ENCODE data around the gene GPC5. TPM values are rescaled to one million over a fixed set of nuclear protein-coding genes. Genes with fewer than 3 reads are reported as not detected.

The GPC5 gene
- total RNA-seq, 2 donors from 2014 or later: 0.83 to 1.3 TPM

DNA sequence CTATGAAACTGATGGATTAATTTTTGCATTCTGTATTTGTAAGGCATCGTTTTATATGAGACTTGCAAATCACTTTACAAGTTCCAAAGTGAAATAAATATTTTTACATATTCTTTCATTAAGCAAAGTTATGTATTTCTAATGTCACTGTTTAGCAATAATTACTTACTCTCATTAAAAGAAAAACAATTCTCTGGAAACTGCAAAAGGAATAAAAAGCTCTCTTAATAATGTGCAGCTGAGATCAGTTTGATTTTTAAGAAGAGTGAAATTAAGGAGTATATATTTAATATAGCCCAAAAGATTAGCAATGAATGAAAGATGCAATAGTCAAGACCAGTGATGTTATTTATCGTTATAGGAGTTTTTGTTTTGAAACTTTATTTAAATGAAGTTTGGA, 155.2 kb downstream of the GPC5 start:
- H3K27me3 ChIP-seq: no peaks in the 10 kb centered on the region
- no peak overlapping the region for H3K27ac ChIP-seq
- no peak overlapping the region for H3K4me3 ChIP-seq
- TF ChIP-seq, protein P1, sequence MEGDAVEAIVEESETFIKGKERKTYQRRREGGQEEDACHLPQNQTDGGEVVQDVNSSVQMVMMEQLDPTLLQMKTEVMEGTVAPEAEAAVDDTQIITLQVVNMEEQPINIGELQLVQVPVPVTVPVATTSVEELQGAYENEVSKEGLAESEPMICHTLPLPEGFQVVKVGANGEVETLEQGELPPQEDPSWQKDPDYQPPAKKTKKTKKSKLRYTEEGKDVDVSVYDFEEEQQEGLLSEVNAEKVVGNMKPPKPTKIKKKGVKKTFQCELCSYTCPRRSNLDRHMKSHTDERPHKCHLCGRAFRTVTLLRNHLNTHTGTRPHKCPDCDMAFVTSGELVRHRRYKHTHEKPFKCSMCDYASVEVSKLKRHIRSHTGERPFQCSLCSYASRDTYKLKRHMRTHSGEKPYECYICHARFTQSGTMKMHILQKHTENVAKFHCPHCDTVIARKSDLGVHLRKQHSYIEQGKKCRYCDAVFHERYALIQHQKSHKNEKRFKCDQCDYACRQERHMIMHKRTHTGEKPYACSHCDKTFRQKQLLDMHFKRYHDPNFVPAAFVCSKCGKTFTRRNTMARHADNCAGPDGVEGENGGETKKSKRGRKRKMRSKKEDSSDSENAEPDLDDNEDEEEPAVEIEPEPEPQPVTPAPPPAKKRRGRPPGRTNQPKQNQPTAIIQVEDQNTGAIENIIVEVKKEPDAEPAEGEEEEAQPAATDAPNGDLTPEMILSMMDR (IDR thresholded peaks at IDR 0.05): no peak
- H3K36me3 ChIP-seq: no peaks in the 10 kb centered on the region
- H3K9me3 ChIP-seq: no peaks in the 10 kb centered on the region
- DNase-seq (ENCODE audit: low spot score): no peak
- H3K4me1 ChIP-seq: no peaks in the 10 kb centered on the region

DNA sequence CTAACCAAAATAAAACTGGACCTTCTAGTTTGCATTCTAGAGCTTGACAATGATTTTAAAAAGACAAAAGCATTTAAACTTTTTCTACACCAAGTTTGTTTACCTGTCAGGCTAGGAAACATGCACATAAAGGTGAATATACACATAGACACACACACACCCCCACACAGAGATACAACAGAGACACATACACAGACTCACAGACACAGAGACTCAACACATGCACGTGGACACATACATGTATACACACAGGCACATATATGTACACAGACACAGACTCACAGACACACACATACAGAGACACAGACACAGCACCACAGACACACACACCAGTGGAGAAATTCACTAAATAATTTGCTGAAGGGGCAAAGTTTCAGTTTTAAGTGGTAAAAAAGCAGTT, 155.7 kb downstream of the GPC5 start:
- no peak for DNase-seq (ENCODE audit: low spot score)
- TF ChIP-seq, protein P1 (IDR thresholded peaks at IDR 0.05): no peak
- H3K9me3 ChIP-seq: no peaks in the 10 kb centered on the region
- no peak overlapping the region for H3K27ac ChIP-seq
- H3K4me3 ChIP-seq: no peak overlapping the region
- no peaks in the 10 kb centered on the region for H3K4me1 ChIP-seq
- H3K27me3 ChIP-seq: no peaks in the 10 kb centered on the region
- H3K36me3 ChIP-seq: no peaks in the 10 kb centered on the region

DNA sequence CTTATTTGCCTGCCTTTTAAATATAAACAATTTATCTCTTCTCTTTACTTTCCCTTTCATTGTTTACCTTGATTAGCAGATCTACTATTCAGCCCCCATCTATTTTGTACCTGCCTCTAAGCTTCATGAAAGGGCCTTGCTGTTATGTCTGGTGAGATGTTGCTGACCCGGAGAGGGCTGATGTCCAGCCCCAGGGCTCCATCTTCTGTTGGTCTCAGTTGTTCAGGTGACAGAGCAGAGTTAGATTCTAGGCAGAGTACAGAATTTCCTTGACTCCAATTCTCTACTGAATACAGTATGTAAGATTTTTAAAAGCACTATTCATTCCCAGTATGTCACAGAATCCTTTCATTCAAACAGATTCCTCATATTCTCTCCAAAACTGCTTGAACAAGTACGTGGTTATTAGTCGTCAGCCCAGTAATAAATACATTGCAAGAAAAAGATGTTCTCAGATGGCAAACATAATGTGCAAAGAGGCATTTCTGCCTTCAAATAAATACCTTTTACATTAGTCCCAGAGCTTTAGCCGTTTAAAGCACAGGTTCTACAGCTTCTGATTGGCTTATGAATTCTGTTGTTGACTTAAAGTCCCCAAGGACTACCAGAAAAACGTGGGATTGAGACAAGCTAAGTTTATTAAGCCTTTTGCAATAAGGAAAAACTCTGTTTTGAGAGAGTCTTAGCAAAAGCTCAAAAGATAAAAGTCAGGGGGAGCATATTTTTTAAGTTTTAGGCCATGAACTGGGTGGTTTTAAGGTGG, 159.1 kb downstream of the GPC5 start:
- H3K36me3 ChIP-seq: no peaks in the 10 kb centered on the region
- no peak overlapping the region for H3K27ac ChIP-seq

DNA sequence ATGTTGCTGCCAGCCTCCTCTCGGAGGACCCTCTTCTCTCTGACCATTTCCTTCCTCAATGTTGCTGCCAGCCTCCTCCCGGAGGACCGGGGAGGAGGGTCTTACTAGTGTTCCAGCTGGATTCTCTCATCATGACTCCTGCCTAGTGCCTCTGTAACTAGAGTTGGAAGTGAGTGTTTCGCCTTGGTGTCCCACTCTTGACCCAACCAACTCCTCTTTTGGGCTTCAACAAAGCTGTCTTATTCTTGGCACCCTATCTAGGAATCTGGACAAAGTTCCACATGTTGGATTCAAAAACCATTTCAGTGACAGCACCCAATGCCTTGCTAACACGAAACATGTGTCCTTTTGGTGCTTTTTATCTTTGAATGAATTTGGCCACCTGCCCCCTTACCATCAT, 165.4 kb downstream of the GPC5 start:
- H3K4me3 ChIP-seq: no peak overlapping the region
- DNase-seq (ENCODE audit: low spot score): no peak
- TF ChIP-seq, protein P1 (IDR thresholded peaks at IDR 0.05): no peak

More for the DNA sequence above, 159.1 kb downstream of the GPC5 start:
- Histone ChIP-seq H3K27me3 (no peaks in the 10 kb centered on the region), H3K4me3 (no peak overlapping the region), H3K4me1 (no peaks in the 10 kb centered on the region), H3K9me3 (no peaks in the 10 kb centered on the region)
- TF ChIP-seq, protein P1 (IDR thresholded peaks at IDR 0.05): no peak
- no peak for DNase-seq (ENCODE audit: low spot score)

DNA sequence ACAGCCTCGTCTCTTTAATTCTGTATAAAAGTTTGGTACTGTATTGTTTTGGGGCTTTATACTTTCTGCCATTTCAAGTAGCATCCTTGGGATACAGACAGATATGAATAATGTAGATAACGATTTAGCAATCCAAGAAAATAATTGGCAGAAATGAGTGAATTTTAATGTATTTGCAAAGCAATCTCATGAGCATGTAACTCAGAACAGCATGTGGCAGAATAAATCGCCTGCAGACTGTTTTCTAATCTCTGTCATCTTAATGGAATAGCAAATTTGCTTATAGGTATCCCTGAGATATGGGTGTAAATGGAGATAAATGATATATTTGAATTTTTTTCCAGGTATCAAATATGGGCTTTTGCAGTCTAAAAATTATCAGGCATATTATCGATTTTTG, 166.0 kb downstream of the GPC5 start:
- Histone ChIP-seq H3K4me1 (no peaks in the 10 kb centered on the region), H3K27me3 (no peaks in the 10 kb centered on the region), H3K4me3 (no peak overlapping the region), H3K36me3 (no peaks in the 10 kb centered on the region), H3K9me3 (no peaks in the 10 kb centered on the region), H3K27ac (no peak overlapping the region)
- no peak for DNase-seq (ENCODE audit: low spot score)
- TF ChIP-seq, protein P1 (IDR thresholded peaks at IDR 0.05): no peak

More for the DNA sequence above, 165.4 kb downstream of the GPC5 start:
- Histone ChIP-seq H3K36me3 (no peaks in the 10 kb centered on the region), H3K27me3 (no peaks in the 10 kb centered on the region), H3K9me3 (no peaks in the 10 kb centered on the region), H3K4me1 (no peaks in the 10 kb centered on the region), H3K27ac (no peak overlapping the region)

DNA sequence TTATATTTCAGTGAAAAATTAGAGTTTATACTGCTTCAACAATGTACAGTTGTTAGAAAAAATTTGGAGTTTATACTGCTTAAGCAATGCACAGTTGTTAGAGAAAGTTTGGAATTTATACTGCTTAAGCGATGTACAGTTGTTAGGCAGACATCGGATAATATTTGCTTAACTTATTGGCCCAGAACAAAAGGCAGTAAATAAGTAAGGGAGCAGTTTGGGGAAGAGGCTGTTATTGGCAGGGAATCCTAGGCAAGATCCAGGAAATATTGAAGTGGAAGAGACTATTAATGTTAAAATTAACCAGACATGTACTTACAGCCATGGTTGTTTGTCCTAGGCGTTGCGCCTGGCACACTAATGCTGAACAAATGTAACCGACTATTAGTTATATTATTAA, 166.9 kb downstream of the GPC5 start:
- Histone ChIP-seq H3K4me1 (no peaks in the 10 kb centered on the region), H3K27me3 (no peaks in the 10 kb centered on the region), H3K27ac (no peak overlapping the region), H3K9me3 (no peaks in the 10 kb centered on the region), H3K36me3 (no peaks in the 10 kb centered on the region), H3K4me3 (no peak overlapping the region)
- TF ChIP-seq, protein P1 (IDR thresholded peaks at IDR 0.05): no peak
- DNase-seq (ENCODE audit: low spot score): no peak

All from right atrium auricular region (tissue), 2 donors.